ENCODE data around the gene ITK.
A peak's percentile ranks its signal among the peaks of the same experiment; 100 is the strongest.
"Not testable (repeated sequence)": the region's sequence is repeated elsewhere in the genome, so short reads cannot be mapped to it uniquely, and the experiment has no call there.

ITK gene

GRCh38 chr5:157168286-157168685 is 12.4 kb upstream of the ITK start:
- DNase-seq, result no peak

GRCh38 chr5:157172403-157172802 is 8.2 kb upstream of the ITK start:
- peak; percentile 64 for DNase-seq

- no peak for DNase-seq
These were observed 5.5 kb upstream of the ITK start for GRCh38 chr5:157175071-157175612.

GRCh38 chr5:157177953-157178352 is 2.7 kb upstream of the ITK start:
- DNase-seq, result no peak

GRCh38 chr5:157178966-157179365 is 1.7 kb upstream of the ITK start:
- DNase-seq, result no peak

GRCh38 chr5:157182143-157182757 is 1.6 kb downstream of the ITK start:
- DNase-seq, result no peak

GRCh38 chr5:157184117-157184670 is 3.6 kb downstream of the ITK start:
- DNase-seq, result no peak

- not testable (repeated sequence) for DNase-seq
These were observed 4.5 kb downstream of the ITK start for GRCh38 chr5:157185122-157185521.

- no peak for DNase-seq
These were observed 5.8 kb downstream of the ITK start for GRCh38 chr5:157186309-157187045.

- no peak for DNase-seq
These were observed 6.6 kb downstream of the ITK start for GRCh38 chr5:157187046-157187754.

- no peak for DNase-seq
These were observed 7.6 kb downstream of the ITK start for GRCh38 chr5:157188270-157188669.

GRCh38 chr5:157189223-157189622 is 8.6 kb downstream of the ITK start:
- DNase-seq, result no peak

GRCh38 chr5:157193699-157194424 is 13.2 kb downstream of the ITK start:
- DNase-seq, result peak; percentile 36

- no peak for DNase-seq
These were observed 15.4 kb downstream of the ITK start for GRCh38 chr5:157196045-157196444.

- DNase-seq, result peak; percentile 31
These were observed 16.4 kb downstream of the ITK start for GRCh38 chr5:157197086-157197485.

- DNase-seq, result peak; percentile 57
These were observed 17.8 kb downstream of the ITK start for GRCh38 chr5:157198277-157198986.

- no peak for DNase-seq
These were observed 21.2 kb downstream of the ITK start for GRCh38 chr5:157201857-157202256.

GRCh38 chr5:157203417-157203816 is 22.8 kb downstream of the ITK start:
- DNase-seq, result no peak

- DNase-seq, result no peak
These were observed 24.1 kb downstream of the ITK start for GRCh38 chr5:157204765-157205164.

- DNase-seq, result no peak
These were observed 25.1 kb downstream of the ITK start for GRCh38 chr5:157205708-157206107.

GRCh38 chr5:157210652-157211051 is 30.0 kb downstream of the ITK start:
- DNase-seq, result not testable (repeated sequence)

GRCh38 chr5:157212307-157212706 is 31.7 kb downstream of the ITK start:
- DNase-seq, result no peak
